GM12873 (cell line): ENCODE results near the gene OPRD1.

Experiments
- CTCF ChIP-seq: IDR thresholded peaks from 2 replicates; pipeline ENCODE4 v1.5.1; 2012; ENCODE audit warnings: low read depth, mild to moderate bottlenecking, moderate library complexity, low read length, control low read depth; ENCODE audit not compliant: insufficient read depth; ENCODE audit errors: missing control alignments

OPRD1 gene

DNA sequence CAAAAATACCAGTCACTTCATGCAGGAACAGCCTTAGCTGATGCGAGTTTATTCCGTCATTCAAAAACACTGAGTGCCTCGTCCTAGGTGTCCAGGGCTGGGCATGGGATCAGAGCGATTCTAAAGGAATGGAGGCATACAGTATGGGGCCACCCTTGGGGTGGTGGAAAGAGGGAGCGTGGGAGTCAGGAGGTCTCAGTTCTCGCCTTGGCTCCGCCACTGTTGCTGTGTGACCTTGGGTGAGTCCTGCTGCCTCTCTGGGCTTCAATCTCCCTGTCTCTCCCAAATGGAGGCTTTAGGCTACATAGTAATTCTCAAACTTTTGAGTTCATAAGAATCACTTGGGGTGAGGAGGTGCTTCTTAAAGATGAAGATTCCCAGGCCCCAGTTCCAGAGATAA is 44.0 kb downstream of the OPRD1 start:
- no peak for TF ChIP-seq CTCF

DNA sequence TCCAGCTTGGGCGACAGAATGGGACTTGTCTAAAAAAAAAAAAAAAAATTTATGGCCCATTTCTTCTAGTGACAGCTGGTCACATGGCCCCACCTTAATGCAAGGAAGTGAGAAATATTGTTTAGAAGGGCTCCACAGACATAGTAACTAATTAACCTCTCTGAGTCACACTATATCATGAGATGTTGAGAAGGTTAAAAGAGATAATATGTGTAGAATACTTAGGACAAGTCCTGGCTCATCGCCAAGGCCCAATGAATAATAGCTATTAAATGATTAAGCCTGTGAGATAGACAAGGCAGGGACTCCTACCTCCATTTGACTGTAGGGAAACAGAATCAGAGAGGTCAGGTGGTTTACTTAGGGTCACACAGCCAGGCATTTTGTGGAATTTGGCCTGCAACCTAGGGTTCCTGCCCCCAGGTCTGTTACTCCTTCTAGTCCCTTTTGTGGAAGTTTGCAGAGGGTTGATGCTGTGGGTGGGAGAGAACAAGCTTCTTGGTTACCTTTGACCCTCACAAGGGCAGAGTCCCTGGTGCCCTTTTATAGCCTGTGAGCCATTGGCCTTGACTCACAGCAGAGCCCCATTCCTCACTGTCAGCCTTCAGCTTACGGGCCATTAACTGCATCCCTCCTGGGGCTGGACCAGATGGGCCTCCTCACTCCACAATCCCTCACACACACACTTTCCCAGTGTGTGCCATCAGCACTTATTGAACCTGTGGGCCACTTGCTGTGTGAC is 48.5 kb downstream of the OPRD1 start:
- no peak for TF ChIP-seq CTCF

- TF ChIP-seq CTCF = no peak
These were observed 50.8 kb downstream of the OPRD1 start for GRCh38 chr1:28862571-28863403.

GRCh38 chr1:28864695-28865094 is 52.7 kb downstream of the OPRD1 start:
- TF ChIP-seq CTCF = no peak

DNA sequence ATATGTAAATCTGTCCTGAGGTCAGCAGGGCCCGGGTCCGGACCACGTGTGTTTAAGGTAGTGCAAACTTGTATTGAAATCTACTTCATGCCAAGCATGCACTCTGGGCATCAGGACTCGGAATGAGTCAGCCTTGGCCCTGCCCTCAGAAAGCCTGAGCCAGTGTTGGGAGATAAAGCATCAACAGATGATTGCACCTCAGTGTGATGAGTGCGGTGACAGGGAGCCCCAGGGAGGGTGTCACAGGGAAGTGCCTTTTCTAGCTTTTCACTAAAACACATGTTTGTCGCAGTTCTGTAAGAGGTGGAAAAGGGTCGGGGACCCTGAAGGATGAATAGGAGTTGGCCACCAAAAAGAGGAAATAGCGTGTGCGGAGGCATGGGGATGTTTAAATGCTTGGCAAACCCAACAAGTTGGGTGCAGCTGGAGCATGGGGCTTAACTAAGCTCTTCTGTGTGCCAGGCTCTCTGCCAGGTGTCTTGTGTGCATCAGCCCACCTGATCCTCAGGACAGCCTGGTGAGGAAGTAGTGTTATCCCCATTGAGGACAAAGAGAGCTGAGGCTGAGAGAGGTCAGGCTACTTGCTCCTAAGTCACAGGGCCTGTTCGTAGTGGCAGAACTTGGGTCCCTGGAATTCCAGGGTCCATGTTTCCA is 54.2 kb downstream of the OPRD1 start:
- no peak for TF ChIP-seq CTCF

GRCh38 chr1:28867850-28868249 is 55.9 kb downstream of the OPRD1 start:
- TF ChIP-seq CTCF = no peak

DNA sequence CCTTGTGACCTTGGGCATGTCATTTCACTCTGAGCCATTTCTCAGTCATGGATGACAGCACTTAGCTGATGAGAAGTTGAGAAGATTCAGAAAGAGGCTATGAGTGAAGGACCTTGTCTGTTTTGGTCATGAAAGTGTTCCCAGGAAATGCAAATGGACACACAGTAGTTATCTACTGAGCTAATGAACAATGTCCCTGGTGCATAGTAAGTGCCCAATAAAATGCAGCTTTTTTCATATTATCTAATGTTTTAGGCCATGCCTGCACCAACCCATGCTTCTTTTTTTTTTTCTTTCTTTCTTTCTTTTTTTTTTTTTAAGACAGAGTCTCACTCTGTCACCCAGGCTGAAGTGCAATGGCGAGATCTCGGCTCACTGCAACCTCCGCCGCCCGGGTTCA is 58.0 kb downstream of the OPRD1 start:
- TF ChIP-seq CTCF = no peak
